Epithelial cell of esophagus (primary cell): Measurements from ENCODE around the gene UCHL1.

ENCODE experiments used
- DNase-seq: peaks from one replicate; pipeline ENCODE4 v3.0.0; 2010; ENCODE audit warnings: low read depth
- H3K4me3 ChIP-seq: 2 replicates; pipeline ENCODE4 v1.5.1; 2011; ENCODE audit warnings: mild to moderate bottlenecking, low read length, control low read depth
- TF ChIP-seq, protein P1 (sequence below): IDR thresholded peaks from 2 replicates; pipeline ENCODE4 v1.5.1; 2011; ENCODE audit warnings: low read depth, mild to moderate bottlenecking, low read length, control low read depth, inconsistent platforms; ENCODE audit not compliant: insufficient read depth; ENCODE audit errors: missing control alignments

The UCHL1 gene

GRCh38 chr4:41256740-41257256 lies at the start of gene UCHL1:
UCHL1 (plus strand) TSS chr4:41256928; CDS start chr4:41256977, 49 bp downstream.
- TF ChIP-seq, protein P1, sequence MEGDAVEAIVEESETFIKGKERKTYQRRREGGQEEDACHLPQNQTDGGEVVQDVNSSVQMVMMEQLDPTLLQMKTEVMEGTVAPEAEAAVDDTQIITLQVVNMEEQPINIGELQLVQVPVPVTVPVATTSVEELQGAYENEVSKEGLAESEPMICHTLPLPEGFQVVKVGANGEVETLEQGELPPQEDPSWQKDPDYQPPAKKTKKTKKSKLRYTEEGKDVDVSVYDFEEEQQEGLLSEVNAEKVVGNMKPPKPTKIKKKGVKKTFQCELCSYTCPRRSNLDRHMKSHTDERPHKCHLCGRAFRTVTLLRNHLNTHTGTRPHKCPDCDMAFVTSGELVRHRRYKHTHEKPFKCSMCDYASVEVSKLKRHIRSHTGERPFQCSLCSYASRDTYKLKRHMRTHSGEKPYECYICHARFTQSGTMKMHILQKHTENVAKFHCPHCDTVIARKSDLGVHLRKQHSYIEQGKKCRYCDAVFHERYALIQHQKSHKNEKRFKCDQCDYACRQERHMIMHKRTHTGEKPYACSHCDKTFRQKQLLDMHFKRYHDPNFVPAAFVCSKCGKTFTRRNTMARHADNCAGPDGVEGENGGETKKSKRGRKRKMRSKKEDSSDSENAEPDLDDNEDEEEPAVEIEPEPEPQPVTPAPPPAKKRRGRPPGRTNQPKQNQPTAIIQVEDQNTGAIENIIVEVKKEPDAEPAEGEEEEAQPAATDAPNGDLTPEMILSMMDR = no peak
- H3K4me3 ChIP-seq = peak within 1 kb of the TSS; percentile 13
- DNase-seq = no peak

GRCh38 chr4:41207291-41207831 lies 49.4 kb upstream of the UCHL1 start:
- TF ChIP-seq, protein P1 = no peak
- H3K4me3 ChIP-seq = no peak overlapping the region
- DNase-seq = no peak

DNA sequence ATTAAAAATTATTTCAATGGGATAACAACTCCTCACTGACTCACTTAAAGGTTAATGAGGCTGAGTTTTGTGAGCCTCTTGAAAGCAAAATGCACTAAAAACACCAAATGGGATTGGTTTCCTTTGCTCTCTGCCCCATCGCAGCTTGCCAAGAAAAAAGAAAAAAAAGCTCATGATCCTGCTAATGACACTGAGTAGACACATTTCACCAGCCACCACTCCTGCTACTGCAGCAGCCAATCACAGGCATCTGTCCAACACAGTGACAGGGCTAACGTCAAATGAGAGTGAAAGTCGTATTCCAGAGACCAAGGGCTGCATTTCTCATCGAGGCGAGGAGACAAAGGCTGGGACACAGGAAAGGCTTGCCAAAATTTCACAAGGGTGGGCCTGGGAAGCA lies 47.5 kb upstream of the UCHL1 start:
- DNase-seq = no peak
- no peak overlapping the region for H3K4me3 ChIP-seq
- TF ChIP-seq, protein P1 = no peak

- TF ChIP-seq, protein P1 = no peak
- no peak overlapping the region for H3K4me3 ChIP-seq
- DNase-seq = no peak
Observed at GRCh38 chr4:41209901-41210300, 46.8 kb upstream of the UCHL1 start.

- peak overlapping the region; percentile 90 for H3K4me3 ChIP-seq
- DNase-seq = no peak
- TF ChIP-seq, protein P1 = no peak
Observed at GRCh38 chr4:41211951-41212615, 44.6 kb upstream of the UCHL1 start.

GRCh38 chr4:41212616-41213203 lies 44.0 kb upstream of the UCHL1 start:
- TF ChIP-seq, protein P1 = peak; percentile 84
- H3K4me3 ChIP-seq = peak overlapping the region; percentile 90
- peak; percentile 82 for DNase-seq
